ENCODE results near the gene STIL.

DNA sequence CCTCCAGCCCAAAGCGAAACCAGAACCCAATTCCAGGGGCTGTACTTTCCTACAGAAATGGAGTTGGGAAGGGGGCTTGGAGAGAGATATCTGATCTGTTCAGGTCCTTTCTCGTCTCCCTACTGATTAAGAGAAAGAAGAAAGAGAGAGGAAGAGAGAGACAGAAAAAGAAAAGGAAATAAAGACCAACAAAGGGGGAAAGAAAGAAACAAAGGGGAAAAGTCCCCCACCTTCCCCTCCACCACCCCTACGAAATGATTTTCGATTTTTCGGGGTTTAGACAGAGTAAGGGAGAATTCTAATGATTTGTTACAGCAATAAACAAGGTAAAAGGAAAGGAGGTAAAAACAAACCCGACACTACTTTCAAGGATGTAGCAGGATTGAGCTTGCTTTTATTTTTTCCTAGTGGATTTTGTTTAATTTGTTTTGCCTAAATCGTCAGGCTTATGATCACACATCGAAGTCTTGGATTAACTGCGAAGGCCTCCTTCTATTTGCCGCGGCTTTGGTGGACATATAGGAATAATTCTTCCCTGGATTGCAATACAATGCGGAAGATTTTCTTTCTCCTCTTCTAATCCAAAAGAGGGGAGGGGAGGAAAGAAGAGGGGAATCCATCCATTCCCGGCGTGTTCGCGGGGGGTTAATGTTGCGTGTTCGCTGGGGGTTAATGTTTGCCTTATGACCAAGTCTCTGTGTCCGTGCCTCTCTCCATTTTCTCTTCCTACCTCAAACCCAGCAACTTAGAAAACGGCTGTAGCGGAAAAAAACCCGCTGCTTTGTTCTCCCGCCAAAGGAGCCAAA, 83.9 kb downstream of the STIL start:
- no peak for TF ChIP-seq CTCF (IDR thresholded peaks at IDR 0.05; ENCODE audit: low read length)
- TF ChIP-seq EZH2 (IDR thresholded peaks at IDR 0.05; ENCODE audit: borderline replicate concordance, low read length) = no peak

Data from OCI-LY1 (cell line).